CD4-positive, alpha-beta T cell (primary cell): ENCODE measurements around the gene KCNH4. TPM values are rescaled to one million over a fixed set of nuclear protein-coding genes. Genes with fewer than 3 reads are reported as not detected.

Experiments
- ATAC-seq: fragments of 200-7000 bp; cut with Tn5 transposase; one replicate; pipeline ENCODE4 v1.10.0; 2022; ENCODE audit warnings: mild to moderate bottlenecking; ENCODE audit not compliant: poor library complexity
- CTCF ChIA-PET: fragments of 350-600 bp; sonication (Branson Sonifier 250); formaldehyde crosslinking; loops from one replicate; lab custom pipeline; 2021; ENCODE audit warnings: antibody characterized with exemption, inconsistent platforms; lab: Charles Lee
- POLR2A ChIA-PET: fragments of 350-600 bp; sonication (Branson Sonifier 250); formaldehyde crosslinking; loops from one replicate; lab custom pipeline; 2021; ENCODE audit warnings: antibody characterized with exemption, inconsistent platforms; lab: Charles Lee
- DNase-seq, 14 experiments: peaks; one replicate each; pipeline ENCODE4 v3.0.0-alpha.2; 2013 to 2020; ENCODE audit warnings: mixed read lengths in 2 of 14
- H3K27ac ChIP-seq, 2 donors: one replicate each; pipeline versions ENCODE4 v1.5.1 to v1.7.0; 2013; ENCODE audit warnings: low read length in 2 of 2, low read depth in 1 of 2, mild to moderate bottlenecking in 1 of 2
- H3K27me3 ChIP-seq, 2 experiments: 1 replicate in 1 of 2; 2 replicates in 1 of 2; pipeline versions ENCODE4 v1.6.1 to v1.7.0; 2013; ENCODE audit warnings: low read length in 2 of 2, control low read depth in 1 of 2, mild to moderate bottlenecking in 1 of 2, moderate library complexity in 1 of 2; ENCODE audit not compliant: insufficient read depth in 2 of 2, control insufficient read depth in 1 of 2
- H3K36me3 ChIP-seq: one replicate; pipeline ENCODE4 v1.6.1; 2013; ENCODE audit warnings: low read length, control low read depth; ENCODE audit not compliant: insufficient read depth
- H3K4me1 ChIP-seq: one replicate; pipeline ENCODE4 v1.6.1; 2013; ENCODE audit warnings: low read length, control low read depth; ENCODE audit not compliant: insufficient read depth
- H3K4me3 ChIP-seq: one replicate; pipeline ENCODE4 v1.5.1; 2013; ENCODE audit warnings: mild to moderate bottlenecking, low read length, moderate library complexity
- H3K9me3 ChIP-seq, 2 experiments: 1 replicate in 1 of 2; 2 replicates in 1 of 2; pipeline versions ENCODE4 v1.6.1 to v1.7.0; 2013; ENCODE audit warnings: low read length in 2 of 2, mild to moderate bottlenecking in 2 of 2, control low read depth in 1 of 2, moderate library complexity in 1 of 2; ENCODE audit not compliant: control insufficient read depth in 1 of 2, insufficient read depth in 1 of 2
- H3K27ac Mint-ChIP-seq: one replicate; pipeline ENCODE4 v1.8.0; 2020; ENCODE audit warnings: mixed read lengths
- H3K27me3 Mint-ChIP-seq: one replicate; pipeline ENCODE4 v1.8.0; 2021; ENCODE audit warnings: mixed read lengths
- H3K36me3 Mint-ChIP-seq: one replicate; pipeline ENCODE4 v1.8.0; 2021; ENCODE audit warnings: low read depth, mixed read lengths
- H3K4me1 Mint-ChIP-seq: one replicate; pipeline ENCODE4 v1.8.0; 2021; ENCODE audit warnings: low read depth, mixed read lengths
- H3K4me3 Mint-ChIP-seq: one replicate; pipeline ENCODE4 v1.8.0; 2020; ENCODE audit warnings: mild to moderate bottlenecking, mixed read lengths
- H3K9me3 Mint-ChIP-seq: one replicate; pipeline ENCODE4 v1.8.0; 2020; ENCODE audit warnings: mixed read lengths
- CTCF ChIP-seq: fragments of 200-600 bp; IDR thresholded peaks from one replicate; pipeline ENCODE4 v1.8.0; 2022; ENCODE audit warnings: antibody characterized with exemption, mild to moderate bottlenecking
- intact Hi-C, 2 experiments: fragments of 100-400 bp; cut with DNase I in 1 of 2; cut with micrococcal nuclease in 1 of 2; formaldehyde crosslinking; loops; one replicate each; pipeline versions ENCODE4 v1.15.1 to v1.9.0; 2023 to 2025; cut with DNase I, micrococcal nuclease
- total RNA-seq, 174 experiments: library from RNA in 2 of 174; stranded (reverse) in 2 of 174; gene quantifications; one replicate each; pipeline ENCODE4 v1.2.3 and lab custom pipeline; 2021 to 2026

KCNH4 gene
- total RNA-seq, 2 experiments from 2014 or later: 0.17 to 0.25 TPM

GRCh38 chr17:42179911-42180410, 981 bp downstream of the KCNH4 start:
- Histone ChIP-seq H3K9me3 (peaks cover 0 to 12% of the 10 kb centered on the region in 2 experiments), H3K27me3 (peaks cover 0 to 15% of the 10 kb centered on the region in 2 experiments), H3K4me3 (no peak overlapping the region), H3K4me1 (peaks cover 59% of the 10 kb centered on the region), H3K36me3 (no peaks in the 10 kb centered on the region), H3K27ac (no peak overlapping the region)
- H3K4me1 Mint-ChIP-seq: peaks cover 41% of the 10 kb centered on the region
- peak overlapping the region; percentile 58 for H3K4me3 Mint-ChIP-seq
- no peak for TF ChIP-seq CTCF
- DNase-seq (peak in 4 of 14 experiments; percentile 28 to 62 (median 48)), ATAC-seq (no peak)
- intact Hi-C loops: loop anchor here in 1 of 2 experiments (2.0 kb wide), 1 partner anchor 23 kb away; no protein-coding TSS in a partner anchor
- no peaks in the 10 kb centered on the region for H3K36me3 Mint-ChIP-seq
- peaks cover 43% of the 10 kb centered on the region for H3K27me3 Mint-ChIP-seq
- no peak overlapping the region for H3K27ac Mint-ChIP-seq
- no peaks in the 10 kb centered on the region for H3K9me3 Mint-ChIP-seq
- CTCF ChIA-PET: interaction anchor here (0.9 to 1.5 kb wide), 2 partner anchors 132 to 226 kb away, joined by 4 to 5 read pairs; no protein-coding TSS in a partner anchor
- POLR2A ChIA-PET: interaction anchor here (1.0 to 1.8 kb wide), 3 partner anchors 27 to 163 kb away, joined by 3 to 5 read pairs (median 4); partner anchors contain the start of genes DNAJC7 and STAT5A

- H3K27ac ChIP-seq: no peak overlapping the region
- peaks cover 54% of the 10 kb centered on the region for H3K4me1 ChIP-seq
- H3K27me3 Mint-ChIP-seq: peaks cover 43% of the 10 kb centered on the region
- intact Hi-C loops: loop anchor here in 1 of 2 experiments (2.0 kb wide), 1 partner anchor 23 kb away; no protein-coding TSS in a partner anchor
- peak overlapping the region; percentile 80 for H3K4me3 Mint-ChIP-seq
- H3K27me3 ChIP-seq: peaks cover 0 to 15% of the 10 kb centered on the region in 2 experiments
- ChIA-PET POLR2A (no interaction called here), CTCF (interaction anchor here (0.9 kb wide), 1 partner anchor 227 kb away, joined by 5 read pairs; no protein-coding TSS in a partner anchor)
- peak in 1 of 14 experiments; percentile 27 for DNase-seq
- H3K36me3 Mint-ChIP-seq: no peaks in the 10 kb centered on the region
- no peaks in the 10 kb centered on the region for H3K9me3 Mint-ChIP-seq
- no peak overlapping the region for H3K27ac Mint-ChIP-seq
- H3K4me1 Mint-ChIP-seq: peaks cover 35% of the 10 kb centered on the region
- no peak overlapping the region for H3K4me3 ChIP-seq
- no peak for TF ChIP-seq CTCF
- no peaks in the 10 kb centered on the region for H3K36me3 ChIP-seq
- ATAC-seq: no peak
- H3K9me3 ChIP-seq: peaks cover 0 to 12% of the 10 kb centered on the region in 2 experiments
These were observed 1.6 kb downstream of the KCNH4 start for GRCh38 chr17:42179335-42179734.

- peak in 4 of 14 experiments; percentile 11 to 76 (median 42) for DNase-seq
- Mint-ChIP-seq H3K36me3 (no peaks in the 10 kb centered on the region), H3K4me3 (peak overlapping the region; percentile 38), H3K27me3 (peaks cover 43% of the 10 kb centered on the region), H3K9me3 (no peaks in the 10 kb centered on the region), H3K4me1 (peaks cover 32% of the 10 kb centered on the region), H3K27ac (no peak overlapping the region)
- POLR2A ChIA-PET: no interaction called here
- Histone ChIP-seq H3K4me3 (no peak overlapping the region), H3K4me1 (peaks cover 52% of the 10 kb centered on the region), H3K27me3 (peaks cover 0 to 15% of the 10 kb centered on the region in 2 experiments), H3K9me3 (peaks cover 0 to 12% of the 10 kb centered on the region in 2 experiments), H3K36me3 (no peaks in the 10 kb centered on the region), H3K27ac (no peak overlapping the region)
- CTCF ChIA-PET: no interaction called here
- intact Hi-C loops: loop anchor here in 1 of 2 experiments (2.0 kb wide), 1 partner anchor 22 kb away; no protein-coding TSS in a partner anchor
- TF ChIP-seq CTCF: no peak
- ATAC-seq: no peak
These were observed 2.1 kb downstream of the KCNH4 start for GRCh38 chr17:42178817-42179216.
